OCI-LY7 (cell line): ENCODE results near the gene HYCC2. TPM values are rescaled to one million over a fixed set of nuclear protein-coding genes. Genes with fewer than 3 reads are reported as not detected.
"Not testable (repeated sequence)": the region's sequence is repeated elsewhere in the genome, so short reads cannot be mapped to it uniquely, and the experiment has no call there.

Experiments used
- BruUV-seq: library from RNA; stranded (reverse); fragments of 400-500 nt; replicated peaks from 2 replicates; lab custom pipeline; 2021; lab: Mats Ljungman, UMichigan
- CTCF ChIA-PET: fragments of 300-600 bp; sonication (Branson Sonifier 250); formaldehyde crosslinking; loops from one replicate; lab custom pipeline; 2022; ENCODE audit warnings: antibody characterized with exemption; ENCODE audit not compliant: unreplicated experiment; lab: Charles Lee
- POLR2A ChIA-PET: fragments of 300-600 bp; sonication (Branson Sonifier 250); formaldehyde crosslinking; loops from one replicate; lab custom pipeline; 2022; ENCODE audit warnings: antibody characterized with exemption; lab: Charles Lee
- DNase-seq: peaks from one replicate; pipeline ENCODE4 v3.0.0-alpha.2; 2015; ENCODE audit warnings: low spot score
- H2AFZ ChIP-seq: fragments of 200-600 bp; sonication (generic), shearing (Covaris generic); 2 replicates; pipeline ENCODE4 v1.6.1; 2014; ENCODE audit warnings: mild to moderate bottlenecking, antibody characterized with exemption, low read length, moderate library complexity
- H3K27ac ChIP-seq: fragments of 200-600 bp; sonication (generic); 2 replicates; pipeline ENCODE4 v1.5.1; 2014; ENCODE audit warnings: mixed run types, low read depth, mild to moderate bottlenecking, moderate library complexity, low read length, inconsistent platforms; ENCODE audit not compliant: poor library complexity, severe bottlenecking
- H3K36me3 ChIP-seq: fragments of 200-600 bp; sonication (generic); 2 replicates; pipeline ENCODE4 v1.6.1; 2014; ENCODE audit warnings: mild to moderate bottlenecking, antibody characterized with exemption, low read length, moderate library complexity, mixed read lengths; ENCODE audit not compliant: insufficient read depth
- H3K4me1 ChIP-seq: fragments of 200-600 bp; sonication (generic); 2 replicates; pipeline ENCODE4 v1.5.1; 2014; ENCODE audit warnings: mild to moderate bottlenecking, low read length; ENCODE audit not compliant: insufficient read depth, poor library complexity, severe bottlenecking
- H3K4me2 ChIP-seq: fragments of 200-600 bp; sonication (generic); 2 replicates; pipeline ENCODE4 v1.6.1; 2014; ENCODE audit warnings: mild to moderate bottlenecking, low read length
- H3K4me3 ChIP-seq: fragments of 200-600 bp; sonication (generic); 2 replicates; pipeline ENCODE4 v1.5.1; 2014; ENCODE audit warnings: mild to moderate bottlenecking, low read depth, low read length; ENCODE audit not compliant: poor library complexity, severe bottlenecking
- H3K79me2 ChIP-seq: fragments of 200-600 bp; sonication (generic); 2 replicates; pipeline ENCODE4 v1.6.1; 2016; ENCODE audit warnings: low read depth, mild to moderate bottlenecking, low read length, moderate library complexity, mixed read lengths; ENCODE audit not compliant: insufficient read depth
- H3K9me2 ChIP-seq: fragments of 200-600 bp; sonication (generic); 2 replicates; pipeline ENCODE4 v1.6.1; 2016; ENCODE audit warnings: mild to moderate bottlenecking, low read length, mixed read lengths; ENCODE audit not compliant: insufficient read depth
- H3K9me3 ChIP-seq: fragments of 200-600 bp; sonication (generic); 2 replicates; pipeline ENCODE4 v1.6.1; 2014; ENCODE audit warnings: mild to moderate bottlenecking, mixed run types, low read length, mixed read lengths
- H4K20me1 ChIP-seq: fragments of 200-600 bp; sonication (generic); 2 replicates; pipeline ENCODE4 v1.6.1; 2014; ENCODE audit warnings: mild to moderate bottlenecking, antibody characterized with exemption, low read length, moderate library complexity, mixed read lengths; ENCODE audit not compliant: insufficient read depth
- intact Hi-C: fragments of 100-400 bp; cut with micrococcal nuclease; formaldehyde crosslinking; loops from one replicate; pipeline ENCODE4 v1.10.0; 2022; ENCODE audit not compliant: unreplicated experiment
- total RNA-seq, 2 experiments: library from RNA; depleted of rRNA in 1 of 2; stranded (reverse); fragments of >200 nt in 1 of 2; shearing (Covaris generic) in 1 of 2; gene quantifications; 2 replicates each; pipeline ENCODE4 v1.2.3, GENCODE V29; 2014 to 2022
- TF ChIP-seq, protein P1 (sequence below): fragments of 200-600 bp; sonication (generic); conservative IDR thresholded peaks from 2 replicates; pipeline ENCODE4 v1.5.1; 2014; ENCODE audit warnings: mild to moderate bottlenecking, antibody characterized with exemption, low read length, moderate library complexity, mixed read lengths

Gene HYCC2
- total RNA-seq, 2 experiments from 2014 or later: 8.6 to 22.0 TPM

DNA sequence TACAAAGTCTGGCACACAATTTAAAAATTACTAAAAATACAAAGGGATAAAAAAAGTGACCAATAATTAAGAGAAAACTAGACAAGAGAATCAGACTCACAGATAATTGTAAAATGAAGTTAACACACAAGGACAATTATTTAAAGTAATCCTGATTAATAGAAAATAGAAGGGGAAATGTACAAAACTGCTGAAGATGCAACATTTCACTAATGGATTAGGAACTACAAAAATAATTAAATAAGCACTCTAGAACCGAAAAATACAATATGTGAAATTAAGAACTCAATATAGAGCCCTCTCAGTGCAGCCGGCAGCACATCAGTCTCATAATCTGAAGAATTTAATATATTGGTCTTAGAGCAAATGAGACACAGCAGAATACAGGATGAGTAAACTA lies 24.6 kb downstream of the HYCC2 start:
- no peaks in the 10 kb centered on the region for H3K9me2 ChIP-seq
- peaks cover 40% of the 10 kb centered on the region for H3K36me3 ChIP-seq
- no peak overlapping the region for H3K27ac ChIP-seq
- H2AFZ ChIP-seq: no peak overlapping the region
- ChIA-PET POLR2A (interaction anchor here (0.6 to 0.9 kb wide), 2 partner anchors 27 to 85 kb away, joined by 3 read pairs; no protein-coding TSS in a partner anchor), CTCF (no interaction called here)
- no peak for DNase-seq
- H4K20me1 ChIP-seq: no peaks in the 10 kb centered on the region
- TF ChIP-seq, protein P1, sequence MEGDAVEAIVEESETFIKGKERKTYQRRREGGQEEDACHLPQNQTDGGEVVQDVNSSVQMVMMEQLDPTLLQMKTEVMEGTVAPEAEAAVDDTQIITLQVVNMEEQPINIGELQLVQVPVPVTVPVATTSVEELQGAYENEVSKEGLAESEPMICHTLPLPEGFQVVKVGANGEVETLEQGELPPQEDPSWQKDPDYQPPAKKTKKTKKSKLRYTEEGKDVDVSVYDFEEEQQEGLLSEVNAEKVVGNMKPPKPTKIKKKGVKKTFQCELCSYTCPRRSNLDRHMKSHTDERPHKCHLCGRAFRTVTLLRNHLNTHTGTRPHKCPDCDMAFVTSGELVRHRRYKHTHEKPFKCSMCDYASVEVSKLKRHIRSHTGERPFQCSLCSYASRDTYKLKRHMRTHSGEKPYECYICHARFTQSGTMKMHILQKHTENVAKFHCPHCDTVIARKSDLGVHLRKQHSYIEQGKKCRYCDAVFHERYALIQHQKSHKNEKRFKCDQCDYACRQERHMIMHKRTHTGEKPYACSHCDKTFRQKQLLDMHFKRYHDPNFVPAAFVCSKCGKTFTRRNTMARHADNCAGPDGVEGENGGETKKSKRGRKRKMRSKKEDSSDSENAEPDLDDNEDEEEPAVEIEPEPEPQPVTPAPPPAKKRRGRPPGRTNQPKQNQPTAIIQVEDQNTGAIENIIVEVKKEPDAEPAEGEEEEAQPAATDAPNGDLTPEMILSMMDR: no peak
- H3K79me2 ChIP-seq: peaks cover 69% of the 10 kb centered on the region
- intact Hi-C loops: no loop called here
- no peaks in the 10 kb centered on the region for H3K4me1 ChIP-seq
- H3K4me2 ChIP-seq: no peak overlapping the region
- BruUV-seq: no TSS peak
- H3K9me3 ChIP-seq: peaks cover 29% of the 10 kb centered on the region; the same call in 1 of the 2 replicates
- H3K4me3 ChIP-seq: no peak overlapping the region

DNA sequence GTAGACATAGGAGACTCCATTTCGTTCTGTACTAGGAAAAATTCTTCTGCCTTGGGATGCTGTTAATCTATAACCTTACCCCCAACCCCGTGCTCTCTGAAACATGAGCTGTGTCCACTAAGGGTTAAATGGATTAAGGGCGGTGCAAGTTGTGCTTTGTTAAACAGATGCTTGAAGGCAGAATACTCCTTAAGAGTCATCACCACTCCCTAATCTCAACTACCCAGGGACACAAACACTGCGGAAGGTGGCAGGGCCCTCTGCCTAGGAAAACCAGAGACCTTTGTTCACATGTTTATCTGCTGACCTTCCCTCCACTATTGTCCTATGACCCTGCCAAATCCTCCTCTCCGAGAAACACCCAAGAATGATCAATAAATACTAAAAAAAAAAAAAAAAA lies 28.4 kb downstream of the HYCC2 start:
- POLR2A ChIA-PET: interaction anchor here (0.6 to 1.1 kb wide), 2 partner anchors 10 to 92 kb away, joined by 3 read pairs; no protein-coding TSS in a partner anchor
- H3K9me2 ChIP-seq, H2AFZ ChIP-seq, H3K4me1 ChIP-seq, H3K4me2 ChIP-seq, H3K4me3 ChIP-seq, DNase-seq, H3K27ac ChIP-seq, CTCF ChIA-PET, H4K20me1 ChIP-seq, BruUV-seq, intact Hi-C loops: not testable (repeated sequence)
- Histone ChIP-seq H3K9me3 (peaks cover 25% of the 10 kb centered on the region; the same call in 1 of the 2 replicates), H3K79me2 (peaks cover 39% of the 10 kb centered on the region), H3K36me3 (peaks cover 45% of the 10 kb centered on the region)

DNA sequence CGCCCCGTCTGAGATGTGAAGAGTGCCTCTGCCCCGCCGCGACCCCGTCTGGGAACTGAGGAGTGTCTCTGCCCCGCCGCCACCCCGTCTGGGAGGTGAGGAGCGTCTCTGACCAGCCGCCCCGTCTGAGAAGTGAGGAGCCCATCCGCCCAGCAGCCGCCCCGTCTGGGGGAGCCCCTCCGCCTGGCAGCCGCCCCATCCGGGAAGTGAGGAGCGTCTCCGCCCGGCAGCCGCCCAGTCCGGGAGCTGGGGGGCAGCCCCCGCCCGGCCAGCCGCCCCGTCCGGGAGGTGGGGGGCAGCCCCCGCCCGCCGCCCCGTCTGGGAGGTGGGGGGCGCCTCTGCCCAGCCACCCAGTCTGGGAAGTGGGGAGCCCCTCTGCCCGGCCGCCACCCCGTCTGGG lies 29.0 kb downstream of the HYCC2 start:
- H3K4me3 ChIP-seq, H3K9me2 ChIP-seq, H3K27ac ChIP-seq, H4K20me1 ChIP-seq, intact Hi-C loops, DNase-seq, BruUV-seq, H3K4me1 ChIP-seq, H3K4me2 ChIP-seq, CTCF ChIA-PET, POLR2A ChIA-PET, H2AFZ ChIP-seq: not testable (repeated sequence)
- Histone ChIP-seq H3K79me2 (peaks cover 33% of the 10 kb centered on the region), H3K9me3 (peaks cover 20% of the 10 kb centered on the region; the same call in 1 of the 2 replicates), H3K36me3 (peaks cover 39% of the 10 kb centered on the region)
